PC-3 (cell line): ENCODE results near the gene CRAMP1.

Experiments used
- EZH2 ChIP-seq: fragments of 300-600 bp; sonication (generic); IDR thresholded peaks from one replicate; pipeline ENCODE4 v1.6.1; 2017; ENCODE audit warnings: antibody characterized with exemption, mild to moderate bottlenecking, low read length; ENCODE audit not compliant: unreplicated experiment
- TF ChIP-seq, protein P1 (sequence below): fragments of 300-600 bp; sonication (generic); conservative IDR thresholded peaks from 2 replicates; pipeline ENCODE4 v1.5.1; 2017; ENCODE audit warnings: antibody characterized with exemption, low read depth, mild to moderate bottlenecking, low read length

DNA sequence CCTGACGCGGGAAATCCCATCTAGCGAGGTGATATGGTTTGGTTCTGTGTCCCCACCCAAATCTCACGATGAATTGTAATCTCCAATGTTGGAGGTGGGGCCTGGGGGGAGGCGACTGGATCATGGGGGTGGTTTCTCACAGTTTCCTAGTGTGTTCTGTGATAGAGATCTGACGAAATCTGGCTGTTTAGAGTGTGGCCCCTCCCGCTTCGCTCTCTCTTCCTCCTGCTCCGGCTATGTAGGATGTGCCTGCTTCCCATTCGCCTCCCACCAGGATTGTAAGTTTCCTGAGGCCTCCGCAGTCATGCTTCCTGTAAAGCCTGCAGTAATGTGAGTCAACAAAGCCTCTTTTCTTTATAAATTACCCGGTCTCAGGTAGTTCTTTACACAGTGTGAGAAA is 31.9 kb upstream of the CRAMP1 start:
- TF ChIP-seq, protein P1, sequence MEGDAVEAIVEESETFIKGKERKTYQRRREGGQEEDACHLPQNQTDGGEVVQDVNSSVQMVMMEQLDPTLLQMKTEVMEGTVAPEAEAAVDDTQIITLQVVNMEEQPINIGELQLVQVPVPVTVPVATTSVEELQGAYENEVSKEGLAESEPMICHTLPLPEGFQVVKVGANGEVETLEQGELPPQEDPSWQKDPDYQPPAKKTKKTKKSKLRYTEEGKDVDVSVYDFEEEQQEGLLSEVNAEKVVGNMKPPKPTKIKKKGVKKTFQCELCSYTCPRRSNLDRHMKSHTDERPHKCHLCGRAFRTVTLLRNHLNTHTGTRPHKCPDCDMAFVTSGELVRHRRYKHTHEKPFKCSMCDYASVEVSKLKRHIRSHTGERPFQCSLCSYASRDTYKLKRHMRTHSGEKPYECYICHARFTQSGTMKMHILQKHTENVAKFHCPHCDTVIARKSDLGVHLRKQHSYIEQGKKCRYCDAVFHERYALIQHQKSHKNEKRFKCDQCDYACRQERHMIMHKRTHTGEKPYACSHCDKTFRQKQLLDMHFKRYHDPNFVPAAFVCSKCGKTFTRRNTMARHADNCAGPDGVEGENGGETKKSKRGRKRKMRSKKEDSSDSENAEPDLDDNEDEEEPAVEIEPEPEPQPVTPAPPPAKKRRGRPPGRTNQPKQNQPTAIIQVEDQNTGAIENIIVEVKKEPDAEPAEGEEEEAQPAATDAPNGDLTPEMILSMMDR = no peak
- TF ChIP-seq EZH2 = no peak
